ENCODE measurements around the gene FGF14. TPM values are rescaled to one million over a fixed set of nuclear protein-coding genes. Genes with fewer than 3 reads are reported as not detected.
"Not testable (repeated sequence)": the region's sequence is repeated elsewhere in the genome, so short reads cannot be mapped to it uniquely, and the experiment has no call there.

Gene FGF14
- polyA plus RNA-seq, 1 donor (not counting 4 experiments of a cell fraction or from before 2014, with no cell fraction given) = 0.09 TPM

DNA sequence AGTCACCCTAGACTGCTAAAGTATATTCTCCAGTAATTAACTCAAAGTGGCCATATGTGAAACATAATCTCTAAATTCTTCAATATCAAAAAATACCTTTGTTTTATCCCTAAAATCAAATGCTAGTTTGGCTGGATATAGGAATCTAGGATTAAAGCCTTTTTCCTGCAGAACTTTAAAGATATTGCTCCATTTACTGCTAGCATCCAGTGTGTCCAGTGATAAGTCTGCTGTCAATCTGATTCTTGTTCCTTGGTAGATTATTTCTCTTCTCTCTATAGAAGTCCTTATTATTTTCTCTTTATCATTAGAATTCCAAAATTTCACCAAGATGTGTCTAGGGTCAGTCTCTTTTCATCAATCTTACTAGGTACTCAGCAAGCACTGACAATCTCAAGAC, 384.6 kb downstream of the FGF14 start:
- no peak for FAIRE-seq
- H3K9me3 ChIP-seq (ENCODE audit: control insufficient read depth, low read depth, low read length) = no peaks in the 10 kb centered on the region
- no peaks in the 10 kb centered on the region for H3K27me3 ChIP-seq (ENCODE audit: control insufficient read depth, extremely low read depth, insufficient read depth, low read length)
- no peak overlapping the region for H3K4me3 ChIP-seq (ENCODE audit: control insufficient read depth in 2 of 3, extremely low read depth in 1 of 3, insufficient read depth in 2 of 3, low read depth in 1 of 3, low read length in 3 of 3)
- H3K9ac ChIP-seq (ENCODE audit: control insufficient read depth, extremely low read depth, insufficient read depth, low read length) = no peak overlapping the region
- no peak overlapping the region for H3K4me2 ChIP-seq (ENCODE audit: control insufficient read depth, extremely low read depth, insufficient read depth, low read depth, low read length)
- H3K36me3 ChIP-seq (ENCODE audit: control insufficient read depth in 2 of 2, extremely low read depth in 1 of 2, insufficient read depth in 2 of 2, low read length in 2 of 2) = no peaks in the 10 kb centered on the region
- no peaks in the 10 kb centered on the region for H3K9me1 ChIP-seq (ENCODE audit: control insufficient read depth, extremely low read depth, insufficient read depth, low read length)
- no peak overlapping the region for H2AFZ ChIP-seq (ENCODE audit: control insufficient read depth, low read length)
- H3K79me2 ChIP-seq (ENCODE audit: control insufficient read depth, insufficient read depth, low read length) = no peaks in the 10 kb centered on the region
- no peaks in the 10 kb centered on the region for H3K4me1 ChIP-seq (ENCODE audit: control insufficient read depth, extremely low read depth, insufficient read depth, low read length)
- no peak overlapping the region for H3K27ac ChIP-seq (ENCODE audit: control insufficient read depth, insufficient read depth, low read length)
- TF ChIP-seq CTCF (optimal IDR thresholded peaks at IDR 0.05 in 1 of 3, IDR thresholded peaks at IDR 0.05 in 1 of 3, conservative IDR thresholded peaks at IDR 0.05 in 1 of 3; ENCODE audit: extremely low read depth in 1 of 3, insufficient read depth in 2 of 3, low read length in 3 of 3) = no peak
- TF ChIP-seq EZH2 (IDR thresholded peaks at IDR 0.05; ENCODE audit: low read length) = no peak
- no peaks in the 10 kb centered on the region for H4K20me1 ChIP-seq (ENCODE audit: control insufficient read depth, extremely low read depth, insufficient read depth, low read length)
- dilution Hi-C loops (cut with MboI; ENCODE audit: extremely low pct_ligation_motif_present, low sequenced_read_pairs) = no loop called here
- DNase-seq (ENCODE audit: low read depth, low spot score) = no peak

DNA sequence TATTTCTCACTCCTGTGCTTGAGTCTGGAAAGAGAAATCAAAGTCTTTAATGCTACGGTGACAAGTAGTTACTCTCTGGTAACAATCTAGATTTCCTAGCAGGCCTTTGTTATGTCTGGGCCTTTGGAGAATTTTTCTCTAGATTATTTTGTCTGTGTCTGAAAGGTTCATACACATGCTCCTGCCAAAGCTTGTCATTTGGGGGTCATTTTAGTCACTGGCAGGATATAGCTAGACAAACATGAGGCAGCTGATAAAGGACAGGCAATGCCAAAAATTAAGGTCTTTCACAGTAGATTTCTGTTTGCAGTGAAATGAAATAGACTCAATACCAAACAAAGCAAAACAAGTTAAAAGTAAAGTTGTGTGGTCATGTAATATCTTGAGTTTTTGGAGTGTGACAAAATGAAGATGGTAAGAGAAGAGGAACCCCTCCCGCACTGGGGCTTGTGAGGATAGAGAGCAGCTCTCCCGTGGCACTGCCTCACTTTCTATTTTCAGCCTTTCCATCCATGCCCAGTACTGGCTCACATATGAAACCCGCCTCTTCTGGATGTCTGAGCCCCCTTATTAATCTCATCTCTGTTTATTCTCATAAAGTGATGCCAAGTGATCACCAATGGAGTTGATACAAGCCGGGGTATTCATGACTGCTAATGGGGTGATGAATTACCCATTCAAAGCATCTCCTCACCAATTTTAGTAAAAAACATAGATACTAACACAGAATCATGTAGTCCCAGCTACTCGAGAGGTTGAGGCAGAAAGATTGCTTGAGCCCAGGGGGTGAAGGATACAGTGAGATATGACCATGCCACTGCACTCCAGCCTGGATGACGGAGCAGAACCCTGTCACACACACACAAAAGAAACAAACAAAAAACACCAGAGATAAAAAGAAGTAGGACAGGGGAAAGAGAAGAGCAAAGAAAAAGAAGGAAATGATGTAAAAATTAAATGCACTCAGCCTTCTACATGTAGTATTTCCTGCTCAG, 389.3 kb downstream of the FGF14 start:
- no peaks in the 10 kb centered on the region for H3K79me2 ChIP-seq (ENCODE audit: control insufficient read depth, insufficient read depth, low read length)
- H3K9ac ChIP-seq (ENCODE audit: control insufficient read depth, extremely low read depth, insufficient read depth, low read length) = no peak overlapping the region
- H4K20me1 ChIP-seq (ENCODE audit: control insufficient read depth, extremely low read depth, insufficient read depth, low read length) = no peaks in the 10 kb centered on the region
- no peaks in the 10 kb centered on the region for H3K4me1 ChIP-seq (ENCODE audit: control insufficient read depth, extremely low read depth, insufficient read depth, low read length)
- TF ChIP-seq EZH2 (IDR thresholded peaks at IDR 0.05; ENCODE audit: low read length) (no peak), CTCF (optimal IDR thresholded peaks at IDR 0.05 in 1 of 3, IDR thresholded peaks at IDR 0.05 in 1 of 3, conservative IDR thresholded peaks at IDR 0.05 in 1 of 3; ENCODE audit: extremely low read depth in 1 of 3, insufficient read depth in 2 of 3, low read length in 3 of 3) (no peak)
- no peaks in the 10 kb centered on the region for H3K27me3 ChIP-seq (ENCODE audit: control insufficient read depth, extremely low read depth, insufficient read depth, low read length)
- FAIRE-seq = no peak
- H3K4me2 ChIP-seq (ENCODE audit: control insufficient read depth, extremely low read depth, insufficient read depth, low read depth, low read length) = no peak overlapping the region
- no peak overlapping the region for H3K4me3 ChIP-seq (ENCODE audit: control insufficient read depth in 2 of 3, extremely low read depth in 1 of 3, insufficient read depth in 2 of 3, low read depth in 1 of 3, low read length in 3 of 3)
- no peak for DNase-seq (ENCODE audit: low read depth, low spot score)
- H3K9me1 ChIP-seq (ENCODE audit: control insufficient read depth, extremely low read depth, insufficient read depth, low read length) = no peaks in the 10 kb centered on the region
- no peaks in the 10 kb centered on the region for H3K9me3 ChIP-seq (ENCODE audit: control insufficient read depth, low read depth, low read length)
- no peak overlapping the region for H3K27ac ChIP-seq (ENCODE audit: control insufficient read depth, insufficient read depth, low read length)
- dilution Hi-C loops (cut with MboI; ENCODE audit: extremely low pct_ligation_motif_present, low sequenced_read_pairs) = no loop called here
- no peaks in the 10 kb centered on the region for H3K36me3 ChIP-seq (ENCODE audit: control insufficient read depth in 2 of 2, extremely low read depth in 1 of 2, insufficient read depth in 2 of 2, low read length in 2 of 2)
- H2AFZ ChIP-seq (ENCODE audit: control insufficient read depth, low read length) = no peak overlapping the region

GRCh38 chr13:102011455-102011854, 390.4 kb downstream of the FGF14 start:
- H3K27me3 ChIP-seq (ENCODE audit: control insufficient read depth, extremely low read depth, insufficient read depth, low read length); FAIRE-seq; dilution Hi-C loops (cut with MboI; ENCODE audit: extremely low pct_ligation_motif_present, low sequenced_read_pairs): not testable (repeated sequence)

More at GRCh38 chr13:102011455-102011854, 390.4 kb downstream of the FGF14 start:
- not testable (repeated sequence) for H4K20me1 ChIP-seq (ENCODE audit: control insufficient read depth, extremely low read depth, insufficient read depth, low read length); H3K79me2 ChIP-seq (ENCODE audit: control insufficient read depth, insufficient read depth, low read length); H3K9me1 ChIP-seq (ENCODE audit: control insufficient read depth, extremely low read depth, insufficient read depth, low read length); H3K4me3 ChIP-seq (ENCODE audit: control insufficient read depth in 2 of 3, extremely low read depth in 1 of 3, insufficient read depth in 2 of 3, low read depth in 1 of 3, low read length in 3 of 3); H3K27ac ChIP-seq (ENCODE audit: control insufficient read depth, insufficient read depth, low read length); H3K4me2 ChIP-seq (ENCODE audit: control insufficient read depth, extremely low read depth, insufficient read depth, low read depth, low read length); H3K9ac ChIP-seq (ENCODE audit: control insufficient read depth, extremely low read depth, insufficient read depth, low read length); H3K36me3 ChIP-seq (ENCODE audit: control insufficient read depth in 2 of 2, extremely low read depth in 1 of 2, insufficient read depth in 2 of 2, low read length in 2 of 2); DNase-seq (ENCODE audit: low read depth, low spot score); H3K4me1 ChIP-seq (ENCODE audit: control insufficient read depth, extremely low read depth, insufficient read depth, low read length); H2AFZ ChIP-seq (ENCODE audit: control insufficient read depth, low read length); H3K9me3 ChIP-seq (ENCODE audit: control insufficient read depth, low read depth, low read length)

Data from keratinocyte (primary cell).